Endothelial cell of umbilical vein (primary cell): Measurements from ENCODE around the gene GRK4. TPM values are rescaled to one million over a fixed set of nuclear protein-coding genes. Genes with fewer than 3 reads are reported as not detected.

ENCODE experiments used
- BruUV-seq: library from RNA; stranded (reverse); fragments of 400-500 nt; replicated peaks from 2 replicates; lab custom pipeline; 2021; lab: Mats Ljungman, UMichigan
- CTCF ChIA-PET: fragments of 300-600, 350-600 bp; sonication (Branson Sonifier 250); formaldehyde crosslinking; loops from one replicate; lab custom pipeline; 2021; ENCODE audit warnings: antibody characterized with exemption, inconsistent platforms; lab: Charles Lee
- POLR2A ChIA-PET: fragments of 300-600, 350-600 bp; sonication (Branson Sonifier 250); formaldehyde crosslinking; loops from one replicate; lab custom pipeline; 2021; ENCODE audit warnings: antibody characterized with exemption, inconsistent platforms; lab: Charles Lee
- DNase-seq: peaks from one replicate; pipeline ENCODE4 v3.0.0-alpha.2; 2011; ENCODE audit warnings: low read depth, low spot score
- FAIRE-seq: peaks from 2 replicates; lab custom pipeline; 2011; peaks lifted over from hg19 to GRCh38; lab: Jason Lieb, UNC
- H2AFZ ChIP-seq: 2 replicates; pipeline ENCODE4 v1.6.0; 2012; ENCODE audit warnings: low read depth, low read length, control low read depth, inconsistent platforms
- H3K27ac ChIP-seq: 2 replicates; pipeline ENCODE4 v1.5.1; 2011; ENCODE audit warnings: low read depth, mild to moderate bottlenecking, control low read depth, low read length, moderate library complexity; ENCODE audit not compliant: insufficient read depth
- H3K27me3 ChIP-seq, 2 experiments: 2 replicates each; pipeline versions ENCODE4 v1.6.0 to v1.6.1; 2011; ENCODE audit warnings: low read length in 2 of 2, mixed read lengths in 1 of 2; ENCODE audit not compliant: control insufficient read depth in 2 of 2, insufficient read depth in 2 of 2
- H3K36me3 ChIP-seq, 2 experiments: 2 replicates in 1 of 2; 3 replicates in 1 of 2; pipeline ENCODE4 v1.5.1; 2011; ENCODE audit warnings: low read length in 2 of 2, mild to moderate bottlenecking in 1 of 2, moderate library complexity in 1 of 2; ENCODE audit not compliant: control insufficient read depth in 2 of 2, insufficient read depth in 2 of 2; ENCODE audit errors: extremely low read depth in 1 of 2
- H3K4me1 ChIP-seq: 3 replicates; pipeline ENCODE4 v1.5.1; 2011; ENCODE audit warnings: mild to moderate bottlenecking, low read length; ENCODE audit not compliant: control insufficient read depth, insufficient read depth; ENCODE audit errors: extremely low read depth
- H3K4me2 ChIP-seq: 2 replicates; pipeline ENCODE4 v1.6.1; 2011; ENCODE audit warnings: low read length, control low read depth, mixed read lengths; ENCODE audit not compliant: insufficient read depth
- H3K4me3 ChIP-seq, 3 experiments: fragments of 200-600 bp in 1 of 3; sonication (generic), shearing (Covaris generic) in 1 of 3; replicated peaks in 1 of 3; 2 replicates each; pipeline ENCODE4 v1.5.1; 2011 to 2016; ENCODE audit warnings: control low read depth in 3 of 3, low read length in 3 of 3, mild to moderate bottlenecking in 2 of 3, inconsistent platforms in 1 of 3, low read depth in 1 of 3, moderate library complexity in 1 of 3; ENCODE audit not compliant: insufficient read depth in 1 of 3
- H3K79me2 ChIP-seq: 2 replicates; pipeline ENCODE4 v1.6.0; 2012; ENCODE audit warnings: low read length, inconsistent platforms; ENCODE audit not compliant: control insufficient read depth, insufficient read depth
- H3K9ac ChIP-seq: replicated peaks from 2 replicates; pipeline ENCODE3; 2011; ENCODE audit warnings: low read length, control low read depth; ENCODE audit not compliant: insufficient read depth; ENCODE audit errors: extremely low read depth
- H3K9me1 ChIP-seq: replicated peaks from 3 replicates; pipeline ENCODE4 v1.6.0; 2011; ENCODE audit warnings: mild to moderate bottlenecking, low read length; ENCODE audit not compliant: control insufficient read depth, insufficient read depth; ENCODE audit errors: extremely low read depth
- H3K9me3 ChIP-seq: replicated peaks from 2 replicates; pipeline ENCODE4 v1.5.1; 2012; ENCODE audit warnings: low read length, inconsistent platforms; ENCODE audit not compliant: control insufficient read depth, insufficient read depth
- H4K20me1 ChIP-seq: replicated peaks from 2 replicates; pipeline ENCODE3; 2011; ENCODE audit warnings: mild to moderate bottlenecking, low read length; ENCODE audit not compliant: control insufficient read depth, insufficient read depth; ENCODE audit errors: extremely low read depth
- EZH2 ChIP-seq: IDR thresholded peaks from 2 replicates; pipeline ENCODE4 v1.6.1; 2012; ENCODE audit warnings: borderline replicate concordance, low read depth, mild to moderate bottlenecking, moderate library complexity, low read length, inconsistent platforms; ENCODE audit not compliant: severe bottlenecking
- FOS ChIP-seq: IDR thresholded peaks from 2 replicates; pipeline ENCODE4 v1.6.1; 2011; ENCODE audit warnings: mild to moderate bottlenecking, low read length, moderate library complexity, borderline replicate concordance; ENCODE audit not compliant: insufficient read depth
- GATA2 ChIP-seq: IDR thresholded peaks from 2 replicates; pipeline ENCODE4 v1.7.0; 2011; ENCODE audit warnings: low read depth, mild to moderate bottlenecking, moderate library complexity, mixed read lengths, low read length; ENCODE audit not compliant: insufficient read length, insufficient read depth
- JUN ChIP-seq: IDR thresholded peaks from 2 replicates; pipeline ENCODE4 v1.6.1; 2011; ENCODE audit warnings: borderline replicate concordance, low read depth; ENCODE audit not compliant: insufficient read length, insufficient read depth
- MYC ChIP-seq: IDR thresholded peaks from one replicate; pipeline ENCODE4 v1.6.1; 2011; ENCODE audit warnings: mild to moderate bottlenecking, low read depth, low read length
- POLR2A ChIP-seq: IDR thresholded peaks from 2 replicates; pipeline ENCODE4 v1.6.1; 2012; ENCODE audit warnings: low read depth, mild to moderate bottlenecking, control low read depth, low read length
- POLR2AphosphoS5 ChIP-seq: IDR thresholded peaks from 2 replicates; pipeline ENCODE4 v1.6.1; 2012; ENCODE audit warnings: low read depth, mild to moderate bottlenecking, control low read depth, low read length, moderate library complexity; ENCODE audit not compliant: insufficient read depth
- dilution Hi-C: fragments of 300-500 bp; cut with MboI; formaldehyde crosslinking; loops from one replicate; pipeline ENCODE4 v1.15.0; 2019; ENCODE audit warnings: low sequenced_read_pairs; ENCODE audit not compliant: extremely low pct_ligation_motif_present
- intact Hi-C: fragments of 100-400 bp; cut with micrococcal nuclease; formaldehyde crosslinking; loops from one replicate; pipeline ENCODE4 v1.10.0; 2022
- polyA plus RNA-seq, 4 experiments: library from polyadenylated mRNA; depleted of rRNA in 3 of 4; stranded (reverse) in 3 of 4; unstranded in 1 of 4; fragments of >200 nt; gene quantifications; 2 replicates each; pipeline versions ENCODE4 v1.2.1 to v1.2.3, GENCODE V29; 2011 to 2012; ENCODE audit warnings: missing spikeins in 1 of 4
- total RNA-seq: library from RNA; stranded (reverse); gene quantifications from 2 replicates; pipeline ENCODE4 v1.2.3, GENCODE V29; 2021
- TF ChIP-seq, protein P1 (sequence below): IDR thresholded peaks from 2 replicates; pipeline ENCODE4 v1.6.1; 2011; ENCODE audit not compliant: insufficient read depth, insufficient read length
- TF ChIP-seq, protein P2 (sequence below), 2 donors: IDR thresholded peaks; 1 replicate in 1 of 2; 2 replicates in 1 of 2; pipeline ENCODE4 v1.5.1; 2011; ENCODE audit warnings: low read length in 2 of 2, mild to moderate bottlenecking in 2 of 2, moderate library complexity in 2 of 2, control low read depth in 1 of 2, inconsistent platforms in 1 of 2, low read depth in 1 of 2; ENCODE audit not compliant: insufficient read depth in 1 of 2; ENCODE audit errors: extremely low read depth in 1 of 2

The GRK4 gene
- total and polyA plus RNA-seq, 2 donors (not counting 3 experiments of a cell fraction or from before 2014, with no cell fraction given), result 3.1 to 6.3 TPM

DNA sequence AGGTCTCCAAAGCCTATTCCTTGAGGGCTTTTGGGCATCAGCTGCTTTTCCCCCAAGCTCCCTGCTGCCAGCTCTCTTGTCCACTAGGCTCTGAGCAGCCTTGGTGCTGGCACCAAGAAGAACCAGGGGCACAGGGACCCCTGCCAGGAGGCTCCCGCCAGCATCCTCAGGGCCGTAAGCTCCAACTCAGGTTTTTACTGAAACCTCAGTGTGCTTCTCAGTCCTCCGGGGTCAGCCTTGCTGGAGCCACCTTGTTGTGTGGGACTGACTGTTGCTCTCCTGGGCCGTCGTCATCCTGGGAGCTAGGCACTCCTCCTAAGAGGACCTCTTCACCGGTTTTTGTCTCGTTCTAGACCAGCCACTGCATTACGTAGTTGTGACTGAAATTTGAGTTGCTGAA, 39.1 kb upstream of the GRK4 start:
- H3K9ac ChIP-seq, result no peak overlapping the region
- CTCF ChIA-PET, result interaction anchor here (1.0 to 1.7 kb wide), 2 partner anchors 30 to 160 kb away, joined by 3 to 4 read pairs; no protein-coding TSS in a partner anchor

More for the DNA sequence above, 39.1 kb upstream of the GRK4 start:
- Histone ChIP-seq H3K9me1 (no peaks in the 10 kb centered on the region), H2AFZ (no peak overlapping the region), H4K20me1 (no peaks in the 10 kb centered on the region), H3K36me3 (peaks cover 2 to 45% of the 10 kb centered on the region in 2 experiments), H3K4me2 (no peak overlapping the region), H3K4me1 (peaks cover 3% of the 10 kb centered on the region), H3K9me3 (no peaks in the 10 kb centered on the region), H3K79me2 (peaks cover 11% of the 10 kb centered on the region), H3K27me3 (no peaks in the 10 kb centered on the region), H3K27ac (no peak overlapping the region), H3K4me3 (no peak overlapping the region)
- DNase-seq (no peak), FAIRE-seq (no peak)
- POLR2A ChIA-PET, result no interaction called here
- no peak for TF ChIP-seq POLR2A
- no peak for TF ChIP-seq GATA2
- no peak for TF ChIP-seq MYC
- TF ChIP-seq FOS, result no peak
- no peak for TF ChIP-seq JUN
- TF ChIP-seq, protein P1, sequence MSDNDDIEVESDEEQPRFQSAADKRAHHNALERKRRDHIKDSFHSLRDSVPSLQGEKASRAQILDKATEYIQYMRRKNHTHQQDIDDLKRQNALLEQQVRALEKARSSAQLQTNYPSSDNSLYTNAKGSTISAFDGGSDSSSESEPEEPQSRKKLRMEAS, result no peak
- TF ChIP-seq, protein P2, sequence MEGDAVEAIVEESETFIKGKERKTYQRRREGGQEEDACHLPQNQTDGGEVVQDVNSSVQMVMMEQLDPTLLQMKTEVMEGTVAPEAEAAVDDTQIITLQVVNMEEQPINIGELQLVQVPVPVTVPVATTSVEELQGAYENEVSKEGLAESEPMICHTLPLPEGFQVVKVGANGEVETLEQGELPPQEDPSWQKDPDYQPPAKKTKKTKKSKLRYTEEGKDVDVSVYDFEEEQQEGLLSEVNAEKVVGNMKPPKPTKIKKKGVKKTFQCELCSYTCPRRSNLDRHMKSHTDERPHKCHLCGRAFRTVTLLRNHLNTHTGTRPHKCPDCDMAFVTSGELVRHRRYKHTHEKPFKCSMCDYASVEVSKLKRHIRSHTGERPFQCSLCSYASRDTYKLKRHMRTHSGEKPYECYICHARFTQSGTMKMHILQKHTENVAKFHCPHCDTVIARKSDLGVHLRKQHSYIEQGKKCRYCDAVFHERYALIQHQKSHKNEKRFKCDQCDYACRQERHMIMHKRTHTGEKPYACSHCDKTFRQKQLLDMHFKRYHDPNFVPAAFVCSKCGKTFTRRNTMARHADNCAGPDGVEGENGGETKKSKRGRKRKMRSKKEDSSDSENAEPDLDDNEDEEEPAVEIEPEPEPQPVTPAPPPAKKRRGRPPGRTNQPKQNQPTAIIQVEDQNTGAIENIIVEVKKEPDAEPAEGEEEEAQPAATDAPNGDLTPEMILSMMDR (IDR thresholded peaks at IDR 0.05; ENCODE audit: extremely low read depth in 1 of 2, insufficient read depth in 1 of 2, low read depth in 1 of 2, low read length in 2 of 2), result no peak
- no peak for TF ChIP-seq POLR2AphosphoS5
- TF ChIP-seq EZH2, result no peak
- intact Hi-C loops (no loop called here), dilution Hi-C loops (no loop called here)
- BruUV-seq, result no TSS peak
